Activated CD8-positive, alpha-beta T cell treated with anti-CD3 and anti-CD28 coated beads, Interleukin-2, amount 10 ng/mL, durations not matched to agents 7 days and 5 days (primary cell): ENCODE measurements around the gene PSMB4. TPM values are rescaled to one million over a fixed set of nuclear protein-coding genes. Genes with fewer than 3 reads are reported as not detected.
"Not testable (repeated sequence)": the region's sequence is repeated elsewhere in the genome, so short reads cannot be mapped to it uniquely, and the experiment has no call there.

ENCODE experiments used
- ATAC-seq: fragments of 150-1000 bp; cut with Tn5 transposase; one replicate; pipeline ENCODE4 v1.10.0; 2021; ENCODE audit warnings: moderate library complexity
- CTCF ChIA-PET: fragments of 350-600 bp; sonication (Branson Sonifier 250); formaldehyde crosslinking; loops from one replicate; lab custom pipeline; 2021; ENCODE audit warnings: antibody characterized with exemption; lab: Charles Lee
- POLR2A ChIA-PET: fragments of 350-600 bp; sonication (Branson Sonifier 250); formaldehyde crosslinking; loops from one replicate; lab custom pipeline; 2021; ENCODE audit warnings: antibody characterized with exemption; lab: Charles Lee
- DNase-seq: peaks from one replicate; pipeline ENCODE4 v3.0.0-alpha.2; 2020
- H3K27ac Mint-ChIP-seq: one replicate; pipeline ENCODE4 v1.8.0; 2021; ENCODE audit warnings: mild to moderate bottlenecking, mixed read lengths
- H3K27me3 Mint-ChIP-seq: one replicate; pipeline ENCODE4 v1.8.0; 2021; ENCODE audit warnings: low read depth, mixed read lengths
- H3K36me3 Mint-ChIP-seq: one replicate; pipeline ENCODE4 v1.8.0; 2021; ENCODE audit warnings: low read depth, mixed read lengths
- H3K4me1 Mint-ChIP-seq: one replicate; pipeline ENCODE4 v1.8.0; 2021; ENCODE audit warnings: low read depth, mixed read lengths
- H3K4me3 Mint-ChIP-seq: one replicate; pipeline ENCODE4 v1.8.0; 2021; ENCODE audit warnings: mild to moderate bottlenecking, mixed read lengths
- H3K9me3 Mint-ChIP-seq: one replicate; pipeline ENCODE4 v1.8.0; 2022; ENCODE audit warnings: mixed read lengths; ENCODE audit not compliant: insufficient read depth
- total RNA-seq, 2 experiments: library from RNA; stranded (reverse); gene quantifications; one replicate each; pipeline ENCODE4 v1.2.3, GENCODE V29; 2021

The PSMB4 gene
- total RNA-seq, 2 experiments from 2014 or later, result 292 to 303 TPM

- no peak for DNase-seq
- POLR2A ChIA-PET, result interaction anchor here (0.7 kb wide), 1 partner anchor 27 kb away, joined by 4 read pairs; no protein-coding TSS in a partner anchor
Observed at GRCh38 chr1:151369302-151369610, 30.1 kb upstream of the PSMB4 start.

GRCh38 chr1:151369621-151370048, 29.7 kb upstream of the PSMB4 start:
- H3K9me3 Mint-ChIP-seq, result no peaks in the 10 kb centered on the region
- CTCF ChIA-PET, result interaction anchor here (1.0 kb wide), 1 partner anchor 173 kb away, joined by 3 read pairs; no protein-coding TSS in a partner anchor
- H3K4me1 Mint-ChIP-seq, result peaks cover 4% of the 10 kb centered on the region
- DNase-seq (no peak), ATAC-seq (no peak)
- H3K36me3 Mint-ChIP-seq, result no peaks in the 10 kb centered on the region
- H3K27ac Mint-ChIP-seq, result no peak overlapping the region
- H3K4me3 Mint-ChIP-seq, result no peak overlapping the region
- POLR2A ChIA-PET, result interaction anchor here (0.7 kb wide), 1 partner anchor 27 kb away, joined by 4 read pairs; no protein-coding TSS in a partner anchor
- H3K27me3 Mint-ChIP-seq, result no peaks in the 10 kb centered on the region

More at GRCh38 chr1:151369302-151369610, 30.1 kb upstream of the PSMB4 start:
- Mint-ChIP-seq H3K4me1 (peaks cover 4% of the 10 kb centered on the region), H3K9me3 (no peaks in the 10 kb centered on the region), H3K27me3 (no peaks in the 10 kb centered on the region), H3K4me3 (no peak overlapping the region), H3K27ac (no peak overlapping the region), H3K36me3 (no peaks in the 10 kb centered on the region)
- CTCF ChIA-PET, result interaction anchor here (1.6 kb wide), 1 partner anchor 68 kb away, joined by 4 read pairs; no protein-coding TSS in a partner anchor
- no peak for ATAC-seq

DNA sequence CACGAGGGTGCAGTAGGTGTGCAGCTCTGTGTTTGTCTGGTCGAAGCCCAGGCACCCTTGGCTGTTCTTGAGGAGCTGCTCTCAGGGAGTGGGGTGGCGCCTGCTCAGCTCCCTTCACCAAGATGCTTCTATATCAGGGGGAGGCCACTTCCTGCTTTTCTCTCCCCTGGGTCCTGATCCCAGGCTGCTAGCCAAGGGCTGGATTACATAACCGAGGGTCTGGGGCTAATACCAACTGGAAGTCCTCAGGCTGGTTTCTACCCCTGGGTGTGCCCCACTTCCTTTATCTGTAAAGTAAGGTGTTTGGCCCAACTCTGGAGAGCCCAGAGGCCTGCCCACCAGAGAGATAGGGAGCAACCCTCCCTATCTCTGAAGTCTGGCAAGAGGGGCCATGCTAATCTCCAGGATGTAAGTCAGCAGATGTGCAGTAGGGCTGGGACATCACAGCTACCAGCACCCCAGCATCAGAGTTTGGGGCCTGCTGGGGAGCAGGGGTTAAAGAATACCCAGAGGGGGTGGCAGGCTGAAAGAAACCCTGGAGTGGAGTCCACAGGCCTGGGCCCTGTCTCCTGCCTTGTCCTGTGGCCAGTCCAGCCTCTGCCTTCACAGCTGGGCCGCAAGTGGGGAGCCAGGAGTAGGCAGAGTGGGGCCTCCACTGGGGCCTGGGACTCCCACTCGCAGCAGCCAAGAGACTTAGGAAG, 29.0 kb upstream of the PSMB4 start:
- no peak overlapping the region for H3K27ac Mint-ChIP-seq

DNA sequence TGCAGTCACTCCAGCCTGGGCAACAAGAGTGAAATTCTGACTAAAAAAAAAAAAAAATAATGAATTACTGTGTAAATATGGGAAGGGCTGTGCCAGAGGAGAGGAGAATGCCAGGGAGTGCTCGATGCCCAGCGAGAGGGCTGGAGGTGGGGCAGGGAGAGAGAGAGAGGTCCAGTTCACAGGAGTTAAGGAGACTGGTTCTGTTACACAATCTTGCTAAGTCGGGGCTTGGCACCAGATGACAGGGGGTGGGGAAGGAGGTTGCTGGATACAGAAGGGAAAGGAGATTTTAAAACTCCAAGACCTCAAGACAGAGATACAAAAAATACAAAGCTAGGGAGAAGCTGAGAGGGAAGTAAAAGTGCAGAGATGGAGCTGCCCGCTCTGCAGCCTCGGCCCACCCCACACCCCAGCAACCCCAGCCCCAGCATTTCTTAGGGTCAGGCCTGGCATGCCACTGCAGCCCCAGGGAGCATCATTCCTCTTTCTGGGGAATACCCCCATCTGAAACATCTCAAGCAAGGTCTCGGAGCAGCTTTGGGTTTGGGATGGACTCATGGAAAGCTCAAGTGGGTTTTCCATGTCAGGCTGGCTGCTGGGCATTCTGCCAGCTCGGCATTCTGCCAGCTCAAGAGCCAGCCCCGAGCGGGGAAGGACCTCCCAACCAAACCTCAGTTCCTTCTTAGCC, 27.9 kb upstream of the PSMB4 start:
- no peak overlapping the region for H3K4me3 Mint-ChIP-seq
- DNase-seq (no peak), ATAC-seq (no peak)
- peaks cover 3% of the 10 kb centered on the region for H3K27me3 Mint-ChIP-seq
- POLR2A ChIA-PET, result interaction anchor here (1.1 kb wide), 1 partner anchor 45 kb away, joined by 3 read pairs; the partner anchor contains the start of gene PI4KB
- H3K4me1 Mint-ChIP-seq, result peaks cover 4% of the 10 kb centered on the region
- H3K36me3 Mint-ChIP-seq, result no peaks in the 10 kb centered on the region
- H3K9me3 Mint-ChIP-seq, result no peaks in the 10 kb centered on the region
- no peak overlapping the region for H3K27ac Mint-ChIP-seq
- CTCF ChIA-PET, result interaction anchor here (1.5 kb wide), 1 partner anchor 26 kb away, joined by 3 read pairs; no protein-coding TSS in a partner anchor

More for the DNA sequence above, 29.0 kb upstream of the PSMB4 start:
- ATAC-seq (no peak), DNase-seq (no peak)
- ChIA-PET CTCF (interaction anchor here (1.0 kb wide), 1 partner anchor 174 kb away, joined by 3 read pairs; no protein-coding TSS in a partner anchor), POLR2A (no interaction called here)
- Mint-ChIP-seq H3K27me3 (no peaks in the 10 kb centered on the region), H3K9me3 (no peaks in the 10 kb centered on the region), H3K4me3 (no peak overlapping the region), H3K36me3 (no peaks in the 10 kb centered on the region), H3K4me1 (peaks cover 4% of the 10 kb centered on the region)

DNA sequence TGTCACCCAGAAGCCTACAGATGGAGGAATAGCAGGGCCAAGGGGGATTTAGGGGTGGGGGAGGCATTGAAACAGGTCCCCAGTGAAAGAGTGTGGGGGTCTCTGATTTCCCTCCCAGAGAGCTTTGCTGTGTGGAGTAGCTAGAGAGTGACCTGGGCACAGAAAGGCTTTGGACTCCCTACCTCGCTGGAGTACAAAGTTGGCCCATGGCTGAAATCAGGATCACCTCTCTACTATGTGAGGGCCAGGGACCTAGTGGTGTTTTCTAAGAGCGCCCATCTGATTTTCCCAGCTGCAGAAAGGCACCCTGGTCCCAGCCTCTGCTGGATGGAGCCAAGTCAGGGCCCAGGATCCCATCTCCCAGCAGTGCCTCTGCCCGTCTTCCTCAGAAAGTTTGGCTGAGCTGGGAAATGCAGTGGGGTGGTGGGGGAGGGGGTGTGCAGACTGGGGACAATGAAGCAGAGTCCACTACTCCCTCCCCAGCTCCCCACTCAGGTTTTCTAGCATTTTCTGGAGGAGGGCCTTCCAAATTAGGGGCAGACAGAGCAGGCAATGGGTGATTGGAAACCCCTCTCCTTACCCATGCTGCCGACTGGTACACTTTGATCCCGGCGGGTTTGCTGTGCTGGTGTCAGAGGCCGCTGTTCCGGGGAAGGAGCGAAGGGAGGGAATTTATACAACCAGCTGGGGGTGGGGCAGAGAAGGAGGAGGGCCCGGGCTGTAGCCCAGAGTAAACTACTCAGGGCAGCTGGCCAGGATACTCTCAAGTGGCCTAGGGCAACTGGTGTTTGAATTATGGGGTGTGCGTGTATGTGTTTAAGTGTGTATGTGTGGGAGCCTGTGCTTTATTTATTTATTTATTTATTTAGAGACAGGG, 27.1 kb upstream of the PSMB4 start, which contains the start of gene SELENBP1:
TSS of gene SELENBP1 (minus strand) at position 648 of the 877 bp plus-strand sequence. CDS start at position 584, 64 bp downstream.
- ChIA-PET CTCF (interaction anchor here (1.5 kb wide), 1 partner anchor 25 kb away, joined by 3 read pairs; no protein-coding TSS in a partner anchor), POLR2A (interaction anchor here (1.1 kb wide), 1 partner anchor 45 kb away, joined by 3 read pairs; the partner anchor contains the start of gene PI4KB)
- Mint-ChIP-seq H3K4me1 (peaks cover 4% of the 10 kb centered on the region), H3K36me3 (no peaks in the 10 kb centered on the region), H3K27me3 (peaks cover 5% of the 10 kb centered on the region), H3K4me3 (no peak within 1 kb of the TSS), H3K9me3 (no peaks in the 10 kb centered on the region), H3K27ac (no peak within 1 kb of the TSS)
- DNase-seq, result no peak
- no peak for ATAC-seq

- Mint-ChIP-seq H3K27ac (no peak overlapping the region), H3K36me3 (no peaks in the 10 kb centered on the region), H3K9me3 (no peaks in the 10 kb centered on the region), H3K4me1 (peaks cover 4% of the 10 kb centered on the region), H3K4me3 (no peak overlapping the region), H3K27me3 (peaks cover 6% of the 10 kb centered on the region)
- ChIA-PET POLR2A (no interaction called here), CTCF (no interaction called here)
- ATAC-seq (no peak), DNase-seq (no peak)
Observed at GRCh38 chr1:151373196-151373595, 26.2 kb upstream of the PSMB4 start.

GRCh38 chr1:151377150-151377884, 22.1 kb upstream of the PSMB4 start:
- Mint-ChIP-seq H3K9me3 (no peaks in the 10 kb centered on the region), H3K27ac (no peak overlapping the region), H3K4me3 (no peak overlapping the region), H3K36me3 (no peaks in the 10 kb centered on the region), H3K27me3 (peaks cover 6% of the 10 kb centered on the region), H3K4me1 (peaks cover 4% of the 10 kb centered on the region)
- ATAC-seq (no peak), DNase-seq (no peak)
- CTCF ChIA-PET, result no interaction called here
- POLR2A ChIA-PET, result no interaction called here

DNA sequence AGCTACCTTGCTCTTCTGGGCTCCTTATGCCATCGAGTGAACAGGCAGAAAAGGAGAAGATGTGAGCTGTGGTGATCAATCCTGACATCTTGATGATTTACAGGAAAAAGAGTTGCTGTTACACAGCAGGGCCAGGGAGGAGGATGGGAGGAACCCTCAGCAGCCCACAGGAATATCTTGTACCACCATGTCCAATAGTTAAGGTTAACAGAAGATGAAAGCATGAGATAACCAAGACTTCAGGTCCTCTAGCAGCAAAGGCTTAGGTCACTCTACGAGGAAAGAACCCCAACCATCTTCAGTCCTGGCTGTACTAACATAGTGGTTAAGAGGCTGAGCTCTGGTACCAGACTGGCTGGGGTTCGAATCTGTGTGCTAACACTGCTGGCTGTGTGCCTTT, 14.8 kb upstream of the PSMB4 start:
- no peak for DNase-seq
- Mint-ChIP-seq H3K4me3 (no peak overlapping the region), H3K27me3 (peaks cover 5% of the 10 kb centered on the region), H3K9me3 (no peaks in the 10 kb centered on the region), H3K4me1 (no peaks in the 10 kb centered on the region), H3K36me3 (no peaks in the 10 kb centered on the region), H3K27ac (no peak overlapping the region)
- ChIA-PET POLR2A (no interaction called here), CTCF (interaction anchor here (1.0 to 1.7 kb wide), 3 partner anchors 44 to 103 kb away, joined by 3 to 4 read pairs (median 3); no protein-coding TSS in a partner anchor)
- no peak for ATAC-seq

DNA sequence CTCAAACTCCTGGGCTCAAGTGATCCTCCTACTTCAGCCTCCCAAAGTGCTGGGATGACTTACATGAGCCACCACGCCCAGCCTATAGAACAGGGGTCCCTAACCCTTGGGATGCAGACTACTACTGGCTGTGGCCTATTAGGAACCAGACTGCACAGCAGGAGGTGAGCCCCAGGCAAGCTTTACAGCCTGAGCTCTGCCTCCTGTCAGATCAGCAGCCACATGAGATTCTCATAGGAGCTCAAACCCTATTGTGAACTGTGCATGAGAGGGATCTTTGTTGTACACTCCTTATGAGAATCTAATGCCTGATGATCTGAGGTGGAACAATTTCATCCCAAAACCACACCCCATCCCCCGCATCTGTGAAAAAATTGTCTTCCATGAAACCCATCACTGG, 13.4 kb upstream of the PSMB4 start:
- Mint-ChIP-seq H3K4me1 (no peaks in the 10 kb centered on the region), H3K27me3 (peaks cover 6% of the 10 kb centered on the region), H3K9me3 (no peaks in the 10 kb centered on the region), H3K4me3 (no peak overlapping the region), H3K27ac (no peak overlapping the region), H3K36me3 (no peaks in the 10 kb centered on the region)
- DNase-seq (no peak), ATAC-seq (no peak)
- ChIA-PET POLR2A (no interaction called here), CTCF (interaction anchor here (1.0 to 1.7 kb wide), 2 partner anchors 9 to 85 kb away, joined by 4 read pairs; no protein-coding TSS in a partner anchor)

DNA sequence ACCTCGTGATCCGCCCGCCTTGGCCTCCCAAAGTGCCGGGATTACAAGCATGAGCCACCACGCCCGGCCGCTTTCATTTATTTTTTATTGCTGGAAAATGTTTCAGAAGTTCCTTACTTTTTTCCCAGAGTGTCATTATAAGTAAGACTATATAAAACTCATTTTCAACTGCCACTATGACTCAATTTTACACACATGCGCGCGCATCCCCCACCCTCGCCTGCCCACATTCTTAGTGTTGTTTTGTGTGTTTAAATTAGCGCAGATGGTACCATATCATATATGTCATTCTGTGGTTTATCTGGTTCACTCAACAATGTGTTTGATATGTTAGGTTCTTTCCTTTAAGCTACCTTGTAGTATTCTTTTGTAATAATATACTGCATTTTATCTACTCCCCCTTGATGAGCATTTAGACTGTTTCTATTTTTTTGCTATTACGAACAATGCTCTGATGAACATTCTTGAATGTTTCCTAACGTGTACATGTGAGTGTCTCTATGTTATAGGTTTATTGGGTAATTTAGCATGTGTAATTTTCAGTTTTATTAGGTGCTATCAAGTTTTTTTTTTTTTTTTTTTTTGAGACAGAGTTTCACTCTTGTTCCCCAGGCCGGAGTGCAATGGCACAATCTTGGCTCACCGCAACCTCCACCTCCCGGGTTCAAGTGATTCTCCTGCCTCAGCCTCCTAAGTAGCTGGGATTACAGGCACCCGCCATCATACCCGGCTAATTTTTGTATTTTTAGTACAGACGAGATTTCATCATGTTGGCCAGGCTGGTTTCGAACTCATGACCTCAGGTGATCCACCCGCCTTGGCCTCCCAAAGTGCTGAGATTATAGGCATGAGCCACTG, 8.9 kb upstream of the PSMB4 start:
- H3K9me3 Mint-ChIP-seq, H3K4me1 Mint-ChIP-seq, ATAC-seq, H3K36me3 Mint-ChIP-seq, DNase-seq, H3K27ac Mint-ChIP-seq, CTCF ChIA-PET, H3K4me3 Mint-ChIP-seq, POLR2A ChIA-PET: not testable (repeated sequence)
- peaks cover 19% of the 10 kb centered on the region for H3K27me3 Mint-ChIP-seq
